ENCODE data around the gene PLS3. TPM values are rescaled to one million over a fixed set of nuclear protein-coding genes. Genes with fewer than 3 reads are reported as not detected.

The PLS3 gene
- total and polyA plus RNA-seq, 2 donors (not counting 3 experiments of a cell fraction or from before 2014, with no cell fraction given): 120 to 329 TPM

GRCh38 chrX:115535421-115535820 is 25.6 kb upstream of the PLS3 start:
- Histone ChIP-seq H3K9me1 (replicated peaks; ENCODE audit: control insufficient read depth, extremely low read depth, insufficient read depth, low read length) (no peaks in the 10 kb centered on the region), H4K20me1 (replicated peaks; ENCODE audit: control insufficient read depth, extremely low read depth, insufficient read depth, low read length) (no peaks in the 10 kb centered on the region), H3K9ac (replicated peaks; ENCODE audit: extremely low read depth, insufficient read depth, low read length) (peak overlapping the region; percentile 23), H3K27ac (ENCODE audit: insufficient read depth, low read depth, low read length) (peak overlapping the region; percentile 85), H3K9me3 (replicated peaks; ENCODE audit: control insufficient read depth, insufficient read depth, low read length) (no peaks in the 10 kb centered on the region), H3K27me3 (ENCODE audit: control insufficient read depth in 2 of 2, insufficient read depth in 2 of 2, low read length in 2 of 2) (no peaks in the 10 kb centered on the region), H3K4me2 (ENCODE audit: insufficient read depth, low read length) (peak overlapping the region; percentile 51), H3K4me3 (replicated peaks in 1 of 3; ENCODE audit: insufficient read depth in 1 of 3, low read depth in 1 of 3, low read length in 3 of 3) (no peak overlapping the region), H3K36me3 (ENCODE audit: control insufficient read depth in 2 of 2, extremely low read depth in 1 of 2, insufficient read depth in 2 of 2, low read length in 2 of 2) (no peaks in the 10 kb centered on the region), H2AFZ (ENCODE audit: low read depth, low read length) (no peak overlapping the region), H3K79me2 (ENCODE audit: control insufficient read depth, insufficient read depth, low read length) (no peaks in the 10 kb centered on the region), H3K4me1 (ENCODE audit: control insufficient read depth, extremely low read depth, insufficient read depth, low read length) (peaks cover 44% of the 10 kb centered on the region)
- TF ChIP-seq POLR2AphosphoS5 (IDR thresholded peaks at IDR 0.05; ENCODE audit: insufficient read depth, low read depth, low read length) (no peak), MYC (IDR thresholded peaks at IDR 0.05; ENCODE audit: low read depth, low read length) (no peak), MAX (IDR thresholded peaks at IDR 0.05; ENCODE audit: insufficient read depth, insufficient read length) (no peak), EZH2 (IDR thresholded peaks at IDR 0.05; ENCODE audit: borderline replicate concordance, low read depth, low read length, severe bottlenecking) (no peak), GATA2 (IDR thresholded peaks at IDR 0.05; ENCODE audit: insufficient read depth, insufficient read length, low read depth, low read length) (no peak), POLR2A (IDR thresholded peaks at IDR 0.05; ENCODE audit: low read depth, low read length) (no peak), FOS (IDR thresholded peaks at IDR 0.05; ENCODE audit: borderline replicate concordance, insufficient read depth, low read length) (no peak), CTCF (IDR thresholded peaks at IDR 0.05; ENCODE audit: extremely low read depth in 1 of 2, insufficient read depth in 1 of 2, low read depth in 1 of 2, low read length in 2 of 2) (no peak), JUN (IDR thresholded peaks at IDR 0.05; ENCODE audit: borderline replicate concordance, insufficient read depth, insufficient read length, low read depth) (no peak)
- dilution Hi-C loops (cut with MboI; ENCODE audit: extremely low pct_ligation_motif_present, low sequenced_read_pairs): no loop called here
- DNase-seq (ENCODE audit: low read depth, low spot score) (peak; percentile 35), FAIRE-seq (no peak)
- ChIA-PET POLR2A (no interaction called here), CTCF (no interaction called here)
- intact Hi-C loops (cut with micrococcal nuclease): no loop called here
- TSS peak; percentile 38 for BruUV-seq (replicated peaks)
